Measurements from ENCODE around the gene RPS3A.
"Not testable (repeated sequence)": the region's sequence is repeated elsewhere in the genome, so short reads cannot be mapped to it uniquely, and the experiment has no call there.

The RPS3A gene

DNA sequence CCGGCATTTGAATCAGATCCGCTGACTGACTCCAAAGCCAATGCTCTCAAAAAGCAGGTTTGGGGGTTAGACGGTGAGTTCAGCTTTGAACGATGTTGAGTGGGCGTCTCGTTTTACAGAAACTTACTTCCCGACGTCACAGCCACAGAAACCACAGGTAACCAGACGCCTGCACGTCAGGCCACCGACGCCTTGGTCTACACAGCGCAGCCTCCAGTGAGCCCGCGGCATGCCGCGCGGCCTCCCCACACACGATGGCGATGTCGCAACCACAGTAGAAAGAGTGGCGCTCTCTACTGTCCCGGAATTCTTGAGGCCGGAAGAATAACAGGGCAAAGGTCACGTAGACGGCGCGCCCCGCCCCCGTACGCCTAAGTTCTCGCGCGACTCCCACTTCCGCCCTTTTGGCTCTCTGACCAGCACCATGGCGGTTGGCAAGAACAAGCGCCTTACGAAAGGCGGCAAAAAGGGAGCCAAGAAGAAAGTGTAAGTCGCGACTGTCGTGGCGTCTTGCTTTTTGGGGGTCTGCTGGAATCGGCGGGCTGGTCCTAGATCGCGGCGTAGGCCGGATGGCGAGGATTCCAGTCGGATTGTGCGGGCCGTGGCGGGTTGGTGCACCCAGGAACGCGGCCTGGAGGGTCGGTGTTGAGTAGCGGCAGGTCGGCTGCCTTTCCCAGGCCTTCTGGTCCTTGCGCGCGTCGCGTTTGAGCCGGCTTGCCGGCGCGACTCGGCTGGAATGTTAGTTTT is at the start of gene RPS3A:
Gene RPS3A, plus strand, starts transcription at position 400 of the 747 bp plus-strand sequence. Its CDS starts 25 bp downstream, at position 425.
- peak; percentile 98 for DNase-seq (ENCODE audit: low spot score)

DNA sequence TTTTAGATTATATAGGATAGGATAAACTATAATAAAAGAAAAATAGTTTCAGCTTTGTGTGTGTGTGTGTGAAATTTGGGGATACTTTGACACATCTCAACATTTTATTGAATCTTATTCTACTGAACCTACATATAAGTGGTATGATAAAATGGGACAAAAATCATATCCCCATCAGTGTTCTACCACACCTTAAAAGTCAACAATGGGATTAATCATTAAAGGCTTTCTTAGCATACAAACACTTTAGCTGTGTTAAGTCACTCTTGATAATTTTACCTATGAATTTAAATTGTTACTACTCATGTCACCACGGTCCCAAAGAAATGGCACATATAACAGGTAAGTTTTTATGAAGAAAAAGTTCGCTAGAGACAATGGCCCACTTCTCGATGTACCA is 46.6 kb upstream of the RPS3A start:
- no peak for DNase-seq (ENCODE audit: low spot score)

DNA sequence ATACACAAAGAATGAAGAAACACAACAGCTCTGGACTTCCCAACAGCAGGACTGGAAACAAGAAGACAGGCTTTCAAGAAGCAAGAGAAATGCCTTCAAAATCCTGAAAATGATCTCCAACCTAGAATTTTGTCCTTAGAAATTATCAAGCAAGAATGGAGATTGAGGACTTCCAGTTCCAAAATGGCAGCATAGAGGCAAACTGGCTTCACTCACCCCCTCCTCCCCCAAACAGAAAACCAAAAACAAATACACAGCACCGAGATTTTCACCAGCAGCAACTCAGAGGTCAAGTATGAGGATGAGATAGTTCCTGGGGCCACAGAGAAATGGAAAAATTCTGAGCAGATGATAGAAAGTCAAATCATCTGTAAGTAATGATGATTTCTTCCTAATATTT is 43.9 kb upstream of the RPS3A start:
- DNase-seq (ENCODE audit: low spot score) = no peak

DNA sequence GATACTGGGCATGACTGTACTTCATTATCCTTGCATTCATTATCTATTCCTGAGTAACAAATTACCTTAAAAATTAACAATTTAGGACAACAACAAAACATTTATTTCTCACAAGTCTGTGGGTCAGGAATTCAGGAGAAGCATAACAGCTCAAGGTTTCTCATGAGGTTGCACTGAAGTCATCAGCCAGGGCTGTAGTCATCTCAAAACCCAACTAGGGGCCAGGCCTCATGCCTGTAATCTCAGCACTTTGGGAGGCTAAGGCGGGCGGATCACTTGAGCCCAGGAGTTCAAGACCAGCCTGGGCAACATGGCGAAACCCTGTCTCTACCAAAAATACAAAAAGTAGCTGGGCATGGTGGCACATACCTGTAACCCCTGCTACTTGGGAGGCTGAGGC is 36.3 kb upstream of the RPS3A start:
- not testable (repeated sequence) for DNase-seq (ENCODE audit: low spot score)

DNA sequence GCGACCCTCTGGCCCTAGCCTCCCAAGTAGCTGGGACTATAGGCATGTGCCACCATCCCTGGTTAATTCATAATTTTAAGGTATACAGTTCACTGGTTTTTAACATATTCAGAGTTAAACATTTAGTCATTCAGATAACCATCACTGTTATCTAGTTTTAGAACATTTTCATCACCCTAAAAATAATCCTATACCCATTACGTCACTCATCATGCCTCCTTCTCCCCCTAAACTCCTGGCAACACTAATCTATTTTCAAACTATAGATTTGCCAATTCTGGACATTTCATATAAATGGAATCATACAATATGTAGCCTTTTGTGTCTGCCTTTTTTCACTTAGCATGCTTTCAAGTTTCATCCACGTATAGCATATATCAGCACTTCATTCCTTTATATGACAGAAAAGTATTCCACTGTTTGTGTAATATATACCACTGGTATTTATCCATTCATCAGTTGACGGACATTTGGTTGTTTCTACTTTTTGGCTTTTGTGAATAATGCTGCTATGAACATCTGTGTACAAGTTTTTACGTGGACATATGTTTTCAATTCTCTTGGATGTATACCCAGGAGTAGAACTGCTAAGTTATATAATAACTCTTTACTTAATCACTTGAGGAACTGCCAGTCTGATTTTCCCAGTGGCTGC is 32.0 kb upstream of the RPS3A start:
- no peak for DNase-seq (ENCODE audit: low spot score)

DNA sequence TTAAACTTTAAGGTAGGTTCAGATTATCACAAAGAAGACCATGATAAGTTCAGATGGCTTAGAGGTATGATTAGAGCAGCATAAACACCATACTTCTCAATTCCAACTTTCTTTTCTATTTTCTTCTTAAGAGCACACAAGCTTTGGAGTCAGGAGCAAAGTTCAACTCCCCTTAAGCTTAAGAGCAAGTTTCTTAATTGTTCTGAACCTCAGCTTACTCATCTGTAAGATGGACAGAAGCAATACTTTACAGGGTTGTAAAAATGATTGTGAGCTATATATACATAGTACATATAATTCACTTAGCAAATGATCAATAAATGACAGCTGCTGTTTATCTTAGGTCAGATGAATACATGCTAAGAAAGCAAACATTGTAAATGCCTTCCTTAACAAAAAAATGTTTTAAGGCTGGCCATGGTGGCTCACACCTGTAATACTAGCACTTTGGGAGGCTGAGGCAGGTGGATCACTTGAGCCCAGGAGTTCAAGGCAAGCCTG is 25.0 kb upstream of the RPS3A start:
- DNase-seq (ENCODE audit: low spot score) = no peak

DNA sequence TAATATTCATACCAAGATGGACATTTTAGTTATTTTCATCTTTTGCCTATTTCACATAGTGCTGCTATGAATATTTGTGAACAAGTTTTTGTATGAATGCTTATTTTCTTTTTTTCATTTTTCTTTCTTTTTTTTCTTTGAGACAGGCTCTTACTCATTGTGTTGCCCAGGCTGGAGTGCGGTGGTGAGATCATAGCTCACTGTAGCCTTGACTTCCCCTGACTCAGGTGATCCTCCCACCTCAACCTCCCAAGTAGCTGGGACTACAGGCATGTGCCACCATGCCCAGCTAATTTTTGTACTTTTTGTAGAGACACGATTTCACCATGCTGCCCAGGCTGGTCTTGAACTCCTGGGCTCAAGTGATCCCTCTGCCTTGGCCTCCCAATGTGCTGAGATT is 21.4 kb upstream of the RPS3A start:
- peak; percentile 60 for DNase-seq (ENCODE audit: low spot score)

DNA sequence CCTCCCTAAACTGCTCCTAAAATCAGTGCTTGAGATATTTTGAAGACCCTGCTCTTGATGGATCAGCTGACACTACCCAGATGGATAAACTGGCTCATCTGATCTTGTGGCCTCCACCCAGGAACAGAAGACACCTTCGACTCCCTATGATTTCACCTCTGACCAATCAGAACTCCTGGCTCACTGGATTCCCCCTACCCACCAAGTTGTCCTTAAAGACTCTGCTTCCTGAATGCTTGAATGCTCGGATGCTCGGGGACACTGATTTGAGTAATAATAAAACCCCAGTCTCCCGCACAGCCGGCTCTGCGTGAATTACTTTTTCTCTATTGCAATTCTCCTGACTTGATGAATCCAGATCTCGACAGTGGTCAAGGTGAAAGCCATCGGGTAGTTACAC is 12.0 kb upstream of the RPS3A start:
- DNase-seq (ENCODE audit: low spot score) = no peak

DNA sequence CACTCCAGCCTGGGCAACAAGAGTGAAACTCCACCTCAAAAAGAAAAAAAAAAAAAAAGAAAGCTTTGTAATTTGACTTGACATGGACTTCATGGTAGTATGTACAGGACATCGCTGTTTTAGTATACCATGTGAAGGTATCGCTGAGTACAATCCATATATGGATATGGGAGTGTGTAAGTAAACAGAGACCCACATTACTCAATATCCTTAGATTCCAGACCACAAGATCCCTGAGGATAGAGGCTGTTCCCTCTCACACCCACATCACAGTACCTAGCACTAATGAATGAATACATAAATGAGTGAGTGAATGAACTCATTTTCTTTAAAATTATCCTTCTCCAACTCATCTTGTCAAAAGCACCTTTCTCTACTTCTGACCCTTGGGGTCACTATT is 8.4 kb upstream of the RPS3A start:
- DNase-seq (ENCODE audit: low spot score) = no peak

DNA sequence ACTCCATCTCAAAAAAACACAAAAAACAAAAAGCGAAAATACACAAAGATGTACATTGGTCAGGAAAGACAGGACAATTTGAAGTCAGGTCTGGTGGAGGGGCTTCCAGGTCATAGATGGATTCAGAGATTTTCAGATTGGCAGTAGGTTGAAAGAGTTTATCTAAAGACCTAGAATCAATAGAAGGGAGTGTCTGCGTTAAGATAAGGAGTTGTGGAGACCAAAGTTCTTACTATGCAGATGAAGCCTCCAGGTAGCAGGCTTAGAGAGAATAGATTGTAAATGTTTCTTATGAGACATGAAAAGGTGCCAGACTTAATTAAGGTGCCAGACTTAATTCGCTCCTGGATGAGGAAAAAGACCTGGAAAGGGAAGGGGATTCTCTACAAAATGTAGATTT is 6.9 kb upstream of the RPS3A start:
- no peak for DNase-seq (ENCODE audit: low spot score)

DNA sequence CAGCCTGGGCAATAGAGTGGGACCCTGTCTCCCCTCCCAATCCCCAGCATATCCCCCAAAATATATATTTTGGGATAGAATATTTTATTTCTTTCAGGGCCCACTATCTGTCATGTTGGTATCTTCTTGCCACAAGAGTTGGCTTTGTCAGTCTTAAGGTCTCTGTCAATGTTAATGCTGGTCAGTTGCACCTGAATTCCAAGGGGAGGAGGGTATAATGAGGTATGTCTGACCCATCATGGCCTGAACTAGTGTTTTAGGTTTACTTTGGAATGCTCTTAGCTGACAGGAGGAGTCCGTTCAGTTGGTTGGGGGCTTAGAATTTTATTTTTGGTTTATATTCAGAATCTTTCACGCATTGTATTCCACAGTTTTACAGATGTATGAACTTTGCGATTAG is 6.2 kb upstream of the RPS3A start:
- DNase-seq (ENCODE audit: low spot score) = no peak

DNA sequence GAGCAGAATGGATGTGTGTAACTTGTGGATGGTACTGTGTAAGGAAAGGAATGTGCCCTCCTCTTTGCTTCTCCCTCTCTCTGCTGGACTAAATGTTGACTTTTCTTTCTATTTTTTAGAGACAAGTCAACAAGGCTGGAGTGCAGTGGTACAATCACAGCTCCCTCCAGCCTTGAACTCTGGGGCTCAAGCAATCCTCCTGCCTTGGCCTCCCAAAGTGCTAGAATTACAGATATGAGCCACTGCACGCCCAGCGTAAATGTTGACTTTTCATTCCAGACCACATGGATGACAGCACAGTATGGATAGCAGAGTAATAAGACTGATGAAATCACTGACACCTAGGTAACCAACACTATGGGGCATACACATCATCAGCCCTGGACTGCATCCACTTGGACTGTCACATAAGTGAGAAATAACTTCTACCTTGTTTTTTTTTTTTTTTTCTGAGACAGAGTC is 5.1 kb upstream of the RPS3A start:
- DNase-seq (ENCODE audit: low spot score) = no peak

DNA sequence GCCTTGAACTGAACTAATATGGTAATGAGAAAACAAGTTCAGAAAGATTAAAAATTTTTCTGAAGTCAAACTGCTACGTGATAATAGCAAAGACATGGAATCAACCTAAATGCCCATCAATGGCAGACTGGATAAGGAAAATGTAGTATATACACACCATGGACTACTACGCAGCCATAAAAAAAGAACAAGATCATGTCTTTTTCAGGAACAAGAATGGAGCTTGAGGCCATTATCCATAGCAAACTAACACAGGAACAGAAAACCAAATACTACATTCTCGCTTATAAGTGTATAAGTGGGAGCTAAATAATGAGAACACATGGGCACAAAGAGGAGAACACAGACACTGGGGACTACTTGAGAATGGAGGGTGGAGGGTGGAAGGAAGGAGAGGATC is 4.3 kb upstream of the RPS3A start:
- DNase-seq (ENCODE audit: low spot score) = no peak

DNA sequence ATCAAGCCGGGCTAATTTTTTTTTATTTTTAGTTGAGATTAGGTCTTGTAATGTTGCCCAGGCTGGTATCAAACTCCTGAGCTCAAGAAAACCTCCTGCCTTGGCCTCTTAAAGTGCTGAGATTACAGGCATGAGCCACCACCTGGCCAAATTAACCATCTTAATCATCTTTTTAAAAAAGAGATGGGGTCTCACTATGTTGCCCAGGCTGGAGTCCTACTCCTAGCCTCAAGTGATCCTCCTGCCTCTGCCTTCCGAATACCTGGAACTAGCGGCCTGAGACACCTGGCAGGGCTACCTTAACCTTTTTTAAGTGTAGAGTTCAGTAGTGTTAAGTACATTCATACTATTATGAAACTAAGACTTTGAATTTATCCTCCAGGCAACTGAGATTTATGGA is 1.7 kb upstream of the RPS3A start:
- DNase-seq (ENCODE audit: low spot score) = no peak

DNA sequence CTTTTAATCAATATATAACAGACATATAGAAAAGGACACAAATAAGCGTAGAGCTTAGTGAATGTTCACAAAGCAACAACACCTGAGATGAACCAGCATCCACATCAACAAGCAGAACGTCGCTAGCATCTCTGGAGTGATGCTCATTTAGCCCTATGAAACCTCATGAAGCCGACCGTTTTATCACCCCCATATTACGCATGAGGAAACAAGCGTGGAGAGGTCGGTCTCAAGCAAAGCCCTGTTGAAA is 524 bp upstream of the RPS3A start:
- no peak for DNase-seq (ENCODE audit: low spot score)

DNA sequence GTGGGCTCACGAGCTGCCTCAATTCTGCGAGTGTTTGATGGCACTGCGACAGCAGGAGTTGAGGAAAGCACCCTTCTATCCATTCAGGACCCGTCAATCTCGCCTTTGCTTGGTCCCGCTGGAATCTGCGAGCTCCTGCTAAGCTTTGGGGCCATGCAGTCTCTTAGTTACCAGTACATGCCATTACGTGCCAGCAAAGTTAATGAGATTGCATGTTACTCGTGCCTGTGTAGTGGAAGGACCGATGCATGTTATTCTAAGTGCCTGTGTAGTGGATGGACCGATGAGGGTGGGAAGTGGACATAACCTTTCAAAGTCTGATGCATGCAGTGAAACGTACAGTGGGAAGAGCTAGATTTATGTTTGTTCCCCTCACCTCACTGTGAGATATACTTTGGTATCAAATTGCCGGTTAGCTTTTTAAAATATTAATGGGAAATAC is 569 bp downstream of the RPS3A start:
- peak; percentile 32 for DNase-seq (ENCODE audit: low spot score)

DNA sequence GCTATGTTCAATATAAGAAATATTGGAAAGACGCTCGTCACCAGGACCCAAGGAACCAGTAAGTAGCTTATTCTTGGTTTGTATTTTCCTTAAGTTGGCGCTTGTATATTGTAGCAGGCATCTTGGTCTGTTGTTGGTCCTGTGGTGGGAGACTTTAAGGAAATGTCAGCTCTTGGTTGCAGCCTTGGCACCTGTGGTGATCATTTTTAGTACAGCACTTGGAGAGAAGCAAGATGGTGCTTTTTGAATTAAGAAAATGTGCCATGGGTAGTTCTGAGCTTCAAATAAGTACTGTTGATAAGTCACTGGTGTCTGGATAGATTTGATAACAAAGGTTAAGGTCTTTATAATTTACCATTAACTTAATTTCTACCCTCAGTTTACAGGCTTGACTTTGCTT is 1.1 kb downstream of the RPS3A start:
- DNase-seq (ENCODE audit: low spot score) = no peak

DNA sequence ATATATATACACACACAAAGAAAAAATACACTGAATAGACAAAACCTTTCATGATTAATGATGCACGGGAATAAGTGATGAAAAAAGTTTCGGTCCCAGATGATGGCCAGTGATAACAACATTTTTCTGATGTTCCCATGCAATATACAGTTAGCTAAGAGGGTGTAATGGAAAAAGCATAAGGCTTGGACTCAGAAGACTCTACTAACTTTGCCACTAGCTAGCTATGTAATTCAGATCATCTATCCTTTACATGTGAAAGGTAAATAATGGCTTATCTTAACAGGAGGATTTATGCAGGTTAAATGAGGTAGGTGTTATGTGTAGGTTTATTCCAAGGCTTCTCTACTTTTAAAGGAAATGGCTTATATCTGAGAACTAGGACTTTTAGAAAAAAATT is 4.3 kb downstream of the RPS3A start:
- DNase-seq (ENCODE audit: low spot score) = no peak

DNA sequence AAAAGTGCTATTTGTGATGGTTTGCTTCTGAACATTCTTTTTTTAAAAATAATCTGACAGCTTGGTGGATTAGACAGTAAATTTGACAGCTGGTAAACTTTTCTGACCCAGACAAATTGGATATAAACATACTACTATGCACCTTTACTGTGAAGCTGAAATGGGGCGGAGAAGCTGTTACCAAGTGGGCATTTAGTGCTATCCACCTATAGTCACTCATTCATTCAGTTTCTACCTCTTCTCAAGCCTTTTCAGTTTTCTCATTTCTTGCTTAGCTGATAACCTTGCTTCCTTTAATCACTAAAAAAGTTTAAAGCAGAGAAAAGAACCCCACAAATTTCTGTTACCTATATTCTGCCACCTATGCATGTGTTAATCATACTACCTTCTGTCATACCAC is 5.2 kb downstream of the RPS3A start:
- DNase-seq (ENCODE audit: low spot score) = no peak

DNA sequence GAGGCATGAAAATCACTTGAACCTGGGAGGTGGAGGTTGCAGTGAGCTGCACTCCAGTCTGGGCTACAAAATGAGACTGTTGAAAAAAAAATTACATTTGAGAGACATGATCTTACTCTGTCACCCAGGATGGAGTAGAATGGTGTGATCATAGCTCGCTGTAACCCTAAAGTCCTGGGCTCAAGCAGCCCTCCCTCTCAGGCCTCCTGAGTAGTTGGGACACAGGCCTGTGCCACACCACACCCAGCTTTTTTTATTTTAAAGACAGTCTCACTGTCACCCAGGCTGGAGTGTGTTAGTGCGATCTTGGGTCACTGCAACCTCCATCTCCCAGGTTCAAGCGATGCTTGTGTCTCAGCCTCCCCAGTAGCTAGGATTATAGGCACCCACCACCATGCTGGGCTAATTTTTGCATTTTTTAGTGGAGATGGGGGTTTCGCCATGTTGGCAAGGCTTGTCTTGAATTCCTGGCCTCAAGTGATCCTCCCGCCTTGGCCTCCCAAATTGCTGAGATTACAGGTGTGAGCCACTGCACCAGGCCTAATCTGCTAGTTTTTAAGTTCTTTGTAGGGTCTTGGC is 6.1 kb downstream of the RPS3A start:
- DNase-seq (ENCODE audit: low spot score) = no peak

DNA sequence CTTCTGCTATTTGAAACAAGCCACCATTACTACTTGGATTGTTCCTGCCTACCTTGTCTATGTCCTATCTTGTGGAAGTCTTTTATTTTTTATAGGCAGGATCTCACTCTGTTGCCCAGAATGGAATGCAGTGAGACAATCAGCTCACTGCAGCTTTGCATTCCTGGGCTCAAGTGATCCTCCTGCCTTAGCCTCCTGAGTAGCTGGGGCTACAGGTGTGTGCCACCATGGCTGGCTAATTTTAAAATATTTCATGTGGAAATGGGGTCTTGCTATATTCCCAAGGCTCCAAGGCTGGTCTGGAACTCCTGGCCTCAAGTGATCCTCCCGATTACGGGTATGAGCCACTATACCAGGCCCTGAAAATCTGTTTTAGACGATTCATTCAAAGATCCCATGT is 7.6 kb downstream of the RPS3A start:
- no peak for DNase-seq (ENCODE audit: low spot score)

DNA sequence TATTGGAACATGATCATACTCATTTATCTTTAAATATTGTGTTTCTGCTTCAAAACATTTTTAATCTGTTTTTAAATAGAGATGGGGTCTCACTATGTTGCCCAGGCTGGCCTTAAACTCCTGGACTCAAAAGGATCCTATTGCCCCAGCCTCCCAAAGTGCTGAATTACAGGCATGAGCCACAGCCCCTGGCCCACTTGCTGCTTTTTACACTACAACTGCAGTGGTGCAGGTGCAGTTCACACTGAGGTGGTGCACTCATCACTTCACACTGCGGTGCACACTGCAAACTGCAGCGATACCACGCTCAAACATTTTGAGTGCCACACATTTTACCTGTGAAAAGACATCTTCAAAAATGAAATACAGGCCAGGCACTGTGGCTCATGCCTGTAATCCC is 10.8 kb downstream of the RPS3A start:
- no peak for DNase-seq (ENCODE audit: low spot score)

DNA sequence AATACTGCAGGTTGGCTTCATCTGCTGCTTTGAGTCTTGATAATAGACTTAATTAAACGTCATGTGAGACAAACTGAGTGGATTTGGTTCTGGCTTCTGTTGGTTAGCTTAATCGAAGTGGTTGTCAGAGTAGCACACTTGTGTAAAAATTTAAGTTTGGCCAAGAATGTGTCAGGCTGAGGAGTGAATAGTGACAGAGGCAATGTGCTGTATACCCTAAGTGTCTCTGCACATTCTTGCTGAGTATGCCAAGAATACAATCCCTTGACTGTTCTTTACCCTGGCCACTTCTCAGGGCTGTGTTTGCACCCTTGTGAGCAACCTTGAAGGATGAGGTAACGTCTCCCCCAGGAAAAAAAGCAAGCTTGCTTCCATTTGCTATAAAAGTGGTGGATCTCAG is 14.9 kb downstream of the RPS3A start:
- DNase-seq (ENCODE audit: low spot score) = no peak

DNA sequence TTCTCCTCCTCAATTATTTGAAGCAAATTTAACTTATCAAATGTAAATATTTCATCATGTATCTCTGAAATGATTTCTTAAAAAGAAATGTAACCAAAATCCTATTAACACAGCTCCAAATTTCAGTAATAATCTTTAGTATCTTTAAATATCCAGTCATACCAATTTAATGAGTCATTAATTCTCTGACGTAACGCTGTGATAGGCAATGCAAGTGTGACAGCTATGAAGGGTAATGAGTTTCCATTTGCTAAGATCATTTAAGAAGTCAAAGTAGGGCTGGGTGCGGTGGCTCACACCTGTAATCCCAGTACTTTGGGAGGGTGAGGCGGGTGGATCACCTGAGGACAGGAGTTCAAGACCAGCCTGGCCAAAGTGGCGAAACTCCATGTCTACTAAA is 15.6 kb downstream of the RPS3A start:
- DNase-seq (ENCODE audit: low spot score) = no peak
